ENCODE results near the gene SLC39A6. TPM values are rescaled to one million over a fixed set of nuclear protein-coding genes. Genes with fewer than 3 reads are reported as not detected.

SLC39A6 gene
- total and polyA plus RNA-seq, 2 donors (not counting 1 experiment from before 2014, with no cell fraction given), result 8.9 to 19.5 TPM

DNA sequence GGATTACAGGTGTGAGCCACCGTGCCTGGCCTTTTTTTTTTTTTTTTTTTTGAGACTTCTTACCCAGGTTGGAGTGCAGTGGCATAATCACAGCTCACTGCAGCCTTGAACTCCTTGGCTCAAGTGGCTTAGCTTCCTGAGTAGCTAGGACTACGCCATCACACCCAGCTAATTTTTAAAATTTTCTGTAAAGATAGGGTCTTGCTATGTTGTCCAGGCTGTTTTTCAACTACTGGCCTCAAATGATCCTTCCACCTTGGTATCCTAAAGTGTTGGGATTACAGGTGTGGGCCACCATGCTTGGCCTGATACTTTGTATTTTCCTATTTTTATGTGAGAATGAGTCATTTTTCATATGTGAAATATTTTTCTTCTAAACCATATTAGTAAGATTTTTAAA is 14.3 kb upstream of the SLC39A6 start:
- Histone ChIP-seq H3K27ac (ENCODE audit: low read length in 2 of 2) (no peak overlapping the region), H4K20me1 (ENCODE audit: control insufficient read depth, insufficient read depth, low read length, poor library complexity, severe bottlenecking) (no peaks in the 10 kb centered on the region), H2AFZ (ENCODE audit: insufficient read depth, low read depth, low read length, poor library complexity, severe bottlenecking) (no peak overlapping the region), H3K4me2 (replicated peaks; ENCODE audit: low read depth, low read length, poor library complexity, severe bottlenecking) (no peak overlapping the region), H3K79me2 (ENCODE audit: control insufficient read depth, insufficient read depth, low read length) (peaks cover 5% of the 10 kb centered on the region), H3K36me3 (replicated peaks in 1 of 2; ENCODE audit: control extremely low read depth in 1 of 2, control insufficient read depth in 1 of 2, extremely low read depth in 1 of 2, insufficient read depth in 2 of 2, low read length in 1 of 2) (peaks cover 1 to 76% of the 10 kb centered on the region in 2 experiments), H3K9ac (ENCODE audit: low read length) (no peak overlapping the region), H3K27me3 (replicated peaks in 1 of 4; ENCODE audit: control extremely low read depth in 1 of 4, control insufficient read depth in 3 of 4, insufficient read depth in 4 of 4, low read length in 3 of 4) (no peaks in the 10 kb centered on the region), H3K4me1 (ENCODE audit: control insufficient read depth in 2 of 2, insufficient read depth in 2 of 2, low read length in 2 of 2) (peaks cover 2 to 4% of the 10 kb centered on the region in 2 donors), H3K4me3 (ENCODE audit: control extremely low read depth in 1 of 5, extremely low read depth in 1 of 5, insufficient read depth in 1 of 5, low read depth in 2 of 5, low read length in 4 of 5) (no peak overlapping the region), H3K9me3 (ENCODE audit: control extremely low read depth in 1 of 3, control insufficient read depth in 2 of 3, insufficient read depth in 1 of 3, low read length in 2 of 3) (no peaks in the 10 kb centered on the region)
- ATAC-seq (ENCODE audit: low read depth) (no peak), DNase-seq (no peak)
- Mint-ChIP-seq H3K4me3 (no peak overlapping the region), H3K27ac (no peak overlapping the region), H3K27me3 (no peaks in the 10 kb centered on the region), H3K9me3 (ENCODE audit: insufficient read depth) (no peaks in the 10 kb centered on the region), H3K4me1 (peaks cover 8% of the 10 kb centered on the region)
- WGBS (ENCODE audit: insufficient coverage), result no CpG with 5 or more reads among the region's 2 CpGs
- ChIA-PET CTCF (no interaction called here), POLR2A (interaction anchor here (0.7 kb wide), 2 partner anchors 473 to 577 kb away, joined by 3 to 4 read pairs; no protein-coding TSS in a partner anchor)
- intact Hi-C loops (cut with micrococcal nuclease), result no loop called here
- TF ChIP-seq CTCF (IDR thresholded peaks at IDR 0.05), result no peak
- no peak for TF ChIP-seq EZH2 (IDR thresholded peaks at IDR 0.05; ENCODE audit: borderline replicate concordance, insufficient read depth, low read depth, low read length, poor library complexity, severe bottlenecking)

- Mint-ChIP-seq H3K9me3 (ENCODE audit: insufficient read depth) (no peaks in the 10 kb centered on the region), H3K4me3 (no peak overlapping the region), H3K27ac (no peak overlapping the region), H3K4me1 (peaks cover 5% of the 10 kb centered on the region), H3K27me3 (no peaks in the 10 kb centered on the region)
- Histone ChIP-seq H3K4me2 (replicated peaks; ENCODE audit: low read depth, low read length, poor library complexity, severe bottlenecking) (no peak overlapping the region), H3K27me3 (replicated peaks in 1 of 4; ENCODE audit: control extremely low read depth in 1 of 4, control insufficient read depth in 3 of 4, insufficient read depth in 4 of 4, low read length in 3 of 4) (no peaks in the 10 kb centered on the region), H3K9ac (ENCODE audit: low read length) (no peak overlapping the region), H3K36me3 (replicated peaks in 1 of 2; ENCODE audit: control extremely low read depth in 1 of 2, control insufficient read depth in 1 of 2, extremely low read depth in 1 of 2, insufficient read depth in 2 of 2, low read length in 1 of 2) (peaks cover 1 to 76% of the 10 kb centered on the region in 2 experiments), H2AFZ (ENCODE audit: insufficient read depth, low read depth, low read length, poor library complexity, severe bottlenecking) (no peak overlapping the region), H3K4me3 (ENCODE audit: control extremely low read depth in 1 of 5, extremely low read depth in 1 of 5, insufficient read depth in 1 of 5, low read depth in 2 of 5, low read length in 4 of 5) (no peak overlapping the region), H3K79me2 (ENCODE audit: control insufficient read depth, insufficient read depth, low read length) (peaks cover 5% of the 10 kb centered on the region), H3K27ac (ENCODE audit: low read length in 2 of 2) (no peak overlapping the region), H3K9me3 (ENCODE audit: control extremely low read depth in 1 of 3, control insufficient read depth in 2 of 3, insufficient read depth in 1 of 3, low read length in 2 of 3) (no peaks in the 10 kb centered on the region), H3K4me1 (ENCODE audit: control insufficient read depth in 2 of 2, insufficient read depth in 2 of 2, low read length in 2 of 2) (peaks cover 2 to 4% of the 10 kb centered on the region in 2 donors), H4K20me1 (ENCODE audit: control insufficient read depth, insufficient read depth, low read length, poor library complexity, severe bottlenecking) (no peaks in the 10 kb centered on the region)
- WGBS (ENCODE audit: insufficient coverage), result 100% methylated on average over 1 of the region's 3 CpGs
- CTCF ChIA-PET, result no interaction called here
- TF ChIP-seq CTCF (IDR thresholded peaks at IDR 0.05) (no peak), EZH2 (IDR thresholded peaks at IDR 0.05; ENCODE audit: borderline replicate concordance, insufficient read depth, low read depth, low read length, poor library complexity, severe bottlenecking) (no peak)
- no peak for ATAC-seq (ENCODE audit: low read depth)
- intact Hi-C loops (cut with micrococcal nuclease), result no loop called here
- POLR2A ChIA-PET, result interaction anchor here (0.7 kb wide), 2 partner anchors 472 to 576 kb away, joined by 3 to 4 read pairs; no protein-coding TSS in a partner anchor
- no peak for DNase-seq
Measured at GRCh38 chr18:36142751-36143150, 13.6 kb upstream of the SLC39A6 start.

Measured in B cell (primary cell).